ENCODE data around the gene SEC14L3. TPM values are rescaled to one million over a fixed set of nuclear protein-coding genes. Genes with fewer than 3 reads are reported as not detected.
A peak's percentile ranks its signal among the peaks of the same experiment; 100 is the strongest.

SEC14L3 gene
- total RNA-seq, 1 experiment from 2014 or later: not detected

DNA sequence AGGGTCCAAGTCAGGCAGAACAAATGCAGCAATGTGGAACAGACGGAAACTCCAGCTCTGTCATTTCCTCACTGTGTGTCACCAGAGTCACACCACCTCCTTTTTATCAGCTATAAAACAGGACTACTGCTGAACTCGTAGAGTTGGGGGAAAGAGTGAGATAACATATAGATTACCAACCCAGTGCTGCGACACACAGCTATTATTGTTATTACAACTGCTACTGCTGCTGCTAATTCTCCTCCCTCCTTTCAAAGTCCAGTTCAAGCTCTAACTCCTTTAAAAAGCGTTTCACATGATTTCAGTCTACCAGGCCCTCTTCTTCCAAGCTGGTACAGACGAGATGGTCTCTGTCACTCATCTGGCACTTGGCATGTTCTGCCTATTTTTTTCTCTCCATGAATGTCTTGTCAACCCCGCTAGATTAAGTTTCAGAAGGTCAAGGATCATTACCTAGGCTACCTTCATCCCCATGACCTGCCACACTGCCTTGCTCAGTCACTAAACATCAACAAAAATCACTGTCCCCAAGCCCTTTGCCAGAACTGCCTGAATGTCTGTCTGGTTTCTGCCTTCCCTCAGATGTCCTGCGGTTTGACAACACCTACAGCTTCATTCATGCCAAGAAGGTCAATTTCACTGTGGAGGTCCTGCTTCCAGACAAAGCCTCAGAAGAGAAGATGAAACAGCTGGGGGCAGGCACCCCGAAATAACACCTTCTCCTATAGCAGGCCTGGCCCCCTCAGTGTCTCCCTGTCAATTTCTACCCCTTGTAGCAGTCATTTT, 49.9 kb downstream of the SEC14L3 start:
- no peak for DNase-seq
- Histone ChIP-seq H3K4me3 (no peak overlapping the region), H3K27me3 (no peaks in the 10 kb centered on the region), H3K36me3 (peaks cover 32% of the 10 kb centered on the region), H3K9me3 (no peaks in the 10 kb centered on the region)

DNA sequence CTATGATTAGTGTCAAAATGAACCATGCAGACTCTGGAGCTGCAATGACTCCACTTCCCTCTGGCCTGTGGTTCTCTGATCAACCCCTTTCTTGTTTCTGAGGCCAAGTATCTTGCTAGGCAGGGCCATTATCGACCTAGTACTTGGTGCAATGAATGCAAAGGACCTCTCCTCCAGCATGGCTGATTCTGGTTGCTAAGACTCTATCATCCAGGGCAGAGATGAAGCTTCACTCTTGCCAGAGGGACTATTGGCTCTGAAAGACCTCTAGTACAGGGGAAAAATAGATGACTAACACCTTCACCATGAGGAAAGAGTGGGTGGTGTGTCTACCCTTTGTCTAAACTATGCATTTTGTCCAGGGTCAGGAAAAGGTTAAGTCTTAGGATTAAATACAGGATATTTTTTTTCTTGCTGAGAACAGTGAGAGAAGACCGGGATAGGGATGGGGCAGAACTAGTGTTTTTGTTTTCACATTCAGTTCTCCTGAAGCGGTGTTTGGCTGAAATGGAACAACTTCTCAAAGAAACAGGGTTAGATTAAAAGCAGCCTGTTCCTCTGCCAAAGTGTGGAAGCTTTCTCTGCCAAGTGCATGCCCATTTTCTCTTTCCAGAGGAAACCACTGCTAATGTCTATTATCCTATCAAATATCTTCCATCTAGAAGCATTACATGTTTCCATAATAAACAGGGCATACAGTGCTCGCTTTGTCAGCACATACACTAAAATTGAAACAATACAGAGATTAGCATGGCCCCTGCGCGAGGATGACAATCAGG, 51.3 kb downstream of the SEC14L3 start:
- DNase-seq: peak; percentile 62
- Histone ChIP-seq H3K27me3 (no peaks in the 10 kb centered on the region), H3K9me3 (no peaks in the 10 kb centered on the region), H3K36me3 (peaks cover 41% of the 10 kb centered on the region), H3K4me3 (no peak overlapping the region; the same call in 1 of the 2 replicates)

DNA sequence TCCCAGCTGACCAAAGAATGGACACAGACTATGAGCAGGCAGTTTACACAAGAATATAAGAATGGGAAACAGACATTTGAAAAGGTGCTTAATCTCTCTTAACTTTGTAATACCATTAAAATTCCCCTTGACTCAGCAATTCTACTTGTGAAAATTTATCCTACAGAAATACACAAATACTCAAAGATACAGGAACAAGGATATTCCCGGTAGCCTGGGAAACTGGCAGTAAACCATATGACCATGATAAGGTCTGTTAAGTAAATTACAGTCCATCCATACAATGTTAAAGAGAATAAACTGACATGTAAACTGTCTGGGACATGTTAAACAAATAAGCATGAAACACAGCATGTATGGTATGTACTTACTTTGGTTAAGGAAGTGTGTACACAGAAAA, 55.0 kb downstream of the SEC14L3 start:
- H3K27me3 ChIP-seq: no peaks in the 10 kb centered on the region
- H3K36me3 ChIP-seq: peaks cover 49% of the 10 kb centered on the region
- no peak overlapping the region for H3K4me3 ChIP-seq
- DNase-seq: no peak
- H3K9me3 ChIP-seq: no peaks in the 10 kb centered on the region

DNA sequence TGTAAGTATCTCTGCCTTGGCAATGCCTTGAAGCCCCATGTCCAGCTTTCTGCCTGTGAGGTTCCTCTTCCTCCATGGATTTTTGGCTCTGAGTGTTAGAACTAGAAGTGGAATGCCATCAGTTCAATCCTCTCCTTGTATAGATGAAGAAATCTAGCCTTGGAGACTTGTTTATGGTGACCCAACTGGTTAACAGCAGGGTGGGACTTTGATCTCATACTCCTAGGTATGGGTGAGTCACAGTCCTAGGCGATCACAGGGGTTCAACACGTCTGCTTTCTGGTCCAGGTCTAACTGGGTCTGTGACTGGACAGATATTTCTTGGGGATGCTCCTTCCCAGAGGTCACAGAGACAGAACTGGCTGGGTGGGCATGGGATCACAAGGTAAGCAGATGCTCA, 55.4 kb downstream of the SEC14L3 start:
- H3K36me3 ChIP-seq: peaks cover 50% of the 10 kb centered on the region

DNA sequence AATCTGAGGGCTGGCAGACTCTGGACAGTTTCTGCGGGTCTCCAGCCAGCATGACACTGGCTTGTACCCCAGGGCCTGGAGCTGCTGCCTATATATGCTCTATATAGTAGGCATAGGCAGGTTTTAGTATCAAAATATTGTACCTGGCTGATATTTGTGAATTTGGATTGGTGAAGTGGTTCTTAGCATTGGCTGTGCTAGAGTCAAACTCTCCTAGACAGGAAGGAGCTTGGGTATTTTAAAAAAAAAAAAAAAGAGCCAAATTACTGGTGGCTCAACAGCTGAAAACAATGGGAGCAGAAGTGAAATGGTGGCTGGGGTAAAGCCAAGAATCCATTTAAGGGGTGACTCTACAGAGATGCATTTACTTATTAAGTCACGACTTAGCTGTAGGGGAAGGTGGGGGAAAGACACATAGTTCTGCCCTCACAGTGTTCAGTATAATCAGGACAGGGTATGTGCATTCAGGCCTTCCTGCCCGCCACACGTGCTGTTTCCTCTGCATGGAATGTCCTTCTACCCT, 57.2 kb downstream of the SEC14L3 start:
- Histone ChIP-seq H3K9me3 (no peaks in the 10 kb centered on the region), H3K36me3 (peaks cover 66% of the 10 kb centered on the region), H3K27me3 (no peaks in the 10 kb centered on the region), H3K4me3 (no peak overlapping the region)
- no peak for DNase-seq

More for the DNA sequence above, 55.4 kb downstream of the SEC14L3 start:
- H3K9me3 ChIP-seq: no peaks in the 10 kb centered on the region
- no peak overlapping the region for H3K4me3 ChIP-seq
- no peak for DNase-seq
- no peaks in the 10 kb centered on the region for H3K27me3 ChIP-seq

DNA sequence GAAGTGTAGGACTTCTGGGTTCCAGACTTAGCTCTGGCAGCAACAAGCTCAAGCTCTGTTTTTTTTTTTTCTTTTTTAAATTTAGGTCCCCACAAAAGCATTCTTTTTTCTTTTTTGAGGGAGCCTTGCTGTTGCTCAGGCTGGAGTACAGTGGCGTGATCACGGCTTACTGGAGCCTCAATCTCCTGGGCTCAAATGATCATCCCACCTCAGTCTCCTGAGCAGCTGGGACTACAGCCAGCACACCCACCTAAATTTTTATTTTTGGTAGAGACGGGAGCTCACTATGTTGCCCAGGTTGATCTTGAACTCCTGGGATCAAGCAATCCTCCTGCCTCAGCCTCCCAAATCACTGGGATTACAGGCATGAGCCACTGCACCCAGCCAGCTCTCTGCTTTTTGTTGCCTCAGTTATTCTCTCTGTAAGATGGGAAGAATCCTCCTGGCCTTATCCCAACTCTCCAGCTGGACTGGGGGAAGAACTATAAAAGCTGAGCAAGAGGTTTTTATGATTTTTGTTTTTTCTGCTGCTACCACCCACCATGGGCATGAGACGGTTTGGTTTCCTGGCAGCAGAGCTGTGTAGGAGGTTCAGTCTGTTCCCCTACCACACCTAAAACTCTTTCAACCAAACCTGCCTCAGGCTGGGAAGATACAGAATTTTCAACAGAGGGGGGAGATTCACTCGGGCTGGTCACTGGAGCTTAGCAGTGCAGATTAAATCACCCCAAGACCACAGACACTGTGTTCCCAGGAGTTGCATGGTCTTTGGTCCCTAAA, 57.9 kb downstream of the SEC14L3 start:
- Histone ChIP-seq H3K27me3 (no peaks in the 10 kb centered on the region), H3K4me3 (no peak overlapping the region), H3K36me3 (peaks cover 65% of the 10 kb centered on the region), H3K9me3 (no peaks in the 10 kb centered on the region)
- DNase-seq: no peak

DNA sequence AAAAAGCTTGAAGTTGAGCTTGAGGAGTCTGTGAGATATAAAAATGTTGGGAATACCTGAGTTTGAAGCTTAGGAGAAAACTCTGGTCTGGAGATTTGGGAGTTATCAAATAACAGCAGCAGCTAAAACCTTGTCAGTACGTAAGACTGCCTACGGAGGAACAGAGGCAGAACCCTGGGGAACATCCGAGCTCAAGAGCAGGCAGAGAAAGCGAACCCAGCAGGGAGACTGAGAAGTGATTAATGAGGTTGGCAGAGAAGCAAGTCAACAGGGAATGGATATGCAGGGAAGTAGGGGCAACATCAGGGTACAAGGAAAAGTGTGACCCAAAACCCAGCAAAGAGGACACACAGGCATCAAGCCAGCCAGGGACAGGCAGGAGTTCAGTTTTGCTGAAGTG, 58.8 kb downstream of the SEC14L3 start:
- no peak for DNase-seq
- Histone ChIP-seq H3K9me3 (no peaks in the 10 kb centered on the region), H3K4me3 (no peak overlapping the region), H3K27me3 (no peaks in the 10 kb centered on the region), H3K36me3 (peaks cover 60% of the 10 kb centered on the region)

DNA sequence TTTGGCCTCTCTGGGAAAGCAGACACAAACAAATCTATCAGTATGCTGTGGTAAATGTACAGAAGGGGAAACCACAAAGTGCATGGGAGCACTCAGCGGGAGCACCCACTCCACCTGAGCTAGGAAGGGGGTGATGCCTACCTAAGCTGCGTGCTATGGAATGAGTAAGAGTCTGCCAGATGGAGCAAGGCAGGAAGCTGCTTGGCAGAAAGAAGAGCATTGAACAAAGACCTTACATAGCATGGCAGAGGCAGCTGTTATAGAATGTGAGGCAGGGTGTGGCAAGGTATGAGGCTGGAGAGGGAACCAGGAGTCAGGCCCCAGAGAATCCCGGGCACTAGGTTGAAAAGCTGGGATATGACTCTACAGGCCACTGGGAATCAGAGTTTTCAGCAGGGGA, 60.0 kb downstream of the SEC14L3 start:
- Histone ChIP-seq H3K4me3 (no peak overlapping the region), H3K9me3 (no peaks in the 10 kb centered on the region), H3K27me3 (no peaks in the 10 kb centered on the region), H3K36me3 (peaks cover 60% of the 10 kb centered on the region)
- no peak for DNase-seq

Other genes with a start within 250 kb of the SEC14L3 start
- 11.1 and 13.0 TPM in 2 replicates for gene LIF, start 225.3 kb downstream of the SEC14L3 start, total RNA-seq (2014; rRNA removed; shearing (Covaris generic); ENCODE audit: low replicate concordance)
- not detected in 2 replicates for gene OSM, start 205.2 kb downstream of the SEC14L3 start, total RNA-seq (2014; rRNA removed; shearing (Covaris generic); ENCODE audit: low replicate concordance)
- gene CASTOR1, start 182.5 kb downstream of the SEC14L3 start, total RNA-seq (2014; rRNA removed; shearing (Covaris generic); ENCODE audit: low replicate concordance): 2.3 and 4.1 TPM in 2 replicates
- 17.5 and 25.7 TPM in 2 replicates for gene TBC1D10A, start 145.1 kb downstream of the SEC14L3 start, total RNA-seq (2014; rRNA removed; shearing (Covaris generic); ENCODE audit: low replicate concordance)
- 6.9 and 19.5 TPM in 2 replicates for gene SF3A1, start 115.1 kb downstream of the SEC14L3 start, total RNA-seq (2014; rRNA removed; shearing (Covaris generic); ENCODE audit: low replicate concordance)
- 1.0 and 2.6 TPM in 2 replicates for gene CCDC157, start 115.0 kb downstream of the SEC14L3 start, total RNA-seq (2014; rRNA removed; shearing (Covaris generic); ENCODE audit: low replicate concordance)
- 26.9 and 29.6 TPM in 2 replicates for gene RNF215, start 84.6 kb downstream of the SEC14L3 start, total RNA-seq (2014; rRNA removed; shearing (Covaris generic); ENCODE audit: low replicate concordance)
- 16.3 and 30.2 TPM in 2 replicates for gene SEC14L2, start 75.0 kb downstream of the SEC14L3 start, total RNA-seq (2014; rRNA removed; shearing (Covaris generic); ENCODE audit: low replicate concordance)
- gene MTFP1, start 46.2 kb downstream of the SEC14L3 start, total RNA-seq (2014; rRNA removed; shearing (Covaris generic); ENCODE audit: low replicate concordance): 25.3 and 35.5 TPM in 2 replicates
- 1.6 and 4.9 TPM in 2 replicates for gene SEC14L4, start 33.7 kb upstream of the SEC14L3 start, total RNA-seq (2014; rRNA removed; shearing (Covaris generic); ENCODE audit: low replicate concordance)
- gene SEC14L6, start 74.7 kb upstream of the SEC14L3 start, total RNA-seq (2014; rRNA removed; shearing (Covaris generic); ENCODE audit: low replicate concordance): not detected in 2 replicates
- gene GAL3ST1, start 102.6 kb upstream of the SEC14L3 start, total RNA-seq (2014; rRNA removed; shearing (Covaris generic); ENCODE audit: low replicate concordance): not detected in 2 replicates
- gene PES1, start 119.9 kb upstream of the SEC14L3 start, total RNA-seq (2014; rRNA removed; shearing (Covaris generic); ENCODE audit: low replicate concordance): 150 and 165 TPM in 2 replicates
- gene TCN2, start 135.2 kb upstream of the SEC14L3 start, total RNA-seq (2014; rRNA removed; shearing (Covaris generic); ENCODE audit: low replicate concordance): 1.2 TPM in 1 of 2 replicates, not detected in the other
- 11.3 and 12.5 TPM in 2 replicates for gene SLC35E4, start 163.8 kb upstream of the SEC14L3 start, total RNA-seq (2014; rRNA removed; shearing (Covaris generic); ENCODE audit: low replicate concordance)
- 1.2 and 2.7 TPM in 2 replicates for gene DUSP18, start 195.9 kb upstream of the SEC14L3 start, total RNA-seq (2014; rRNA removed; shearing (Covaris generic); ENCODE audit: low replicate concordance)
- 2.4 and 9.3 TPM in 2 replicates for gene OSBP2, start 222.9 kb upstream of the SEC14L3 start, total RNA-seq (2014; rRNA removed; shearing (Covaris generic); ENCODE audit: low replicate concordance)